ENCODE results near the gene CPOX. TPM values are rescaled to one million over a fixed set of nuclear protein-coding genes. Genes with fewer than 3 reads are reported as not detected.

CPOX gene
- total RNA-seq, 1 experiment from 2014 or later, result 41.7 TPM

GRCh38 chr3:98536456-98537017, 56.9 kb downstream of the CPOX start:
- no peak for DNase-seq (ENCODE audit: low read depth)

GRCh38 chr3:98534734-98535133, 58.7 kb downstream of the CPOX start:
- DNase-seq (ENCODE audit: low read depth), result no peak

GRCh38 chr3:98534168-98534567, 59.2 kb downstream of the CPOX start:
- no peak for DNase-seq (ENCODE audit: low read depth)

- DNase-seq (ENCODE audit: low read depth), result no peak
These were observed 60.5 kb downstream of the CPOX start for GRCh38 chr3:98532709-98533571.

GRCh38 chr3:98532275-98532637, 61.2 kb downstream of the CPOX start:
- DNase-seq (ENCODE audit: low read depth), result no peak

- no peak for DNase-seq (ENCODE audit: low read depth)
These were observed 61.7 kb downstream of the CPOX start, which contains the start of gene GPR15 for GRCh38 chr3:98531622-98532274. Gene GPR15 (plus strand): TSS chr3:98531978. CDS start chr3:98532034, 56 bp downstream.

GRCh38 chr3:98530676-98531075, 62.7 kb downstream of the CPOX start:
- DNase-seq (ENCODE audit: low read depth), result no peak

- no peak for DNase-seq (ENCODE audit: low read depth)
These were observed 63.5 kb downstream of the CPOX start for GRCh38 chr3:98529856-98530459.

Other genes with a start within 250 kb of the CPOX start
- gene OR5K4, start 239.8 kb downstream of the CPOX start, total RNA-seq (2014; rRNA removed), result not detected in 2 replicates
- gene OR5K3, start 202.9 kb downstream of the CPOX start, total RNA-seq (2014; rRNA removed), result not detected in 2 replicates
- not detected in 2 replicates for gene OR5K1, start 130.4 kb downstream of the CPOX start, total RNA-seq (2014; rRNA removed)
- gene OR5K2, start 95.9 kb downstream of the CPOX start, total RNA-seq (2014; rRNA removed), result not detected in 2 replicates
- gene CLDND1, start 70.7 kb downstream of the CPOX start, total RNA-seq (2014; rRNA removed), result 110 and 117 TPM in 2 replicates
- gene GPR15, start 61.6 kb downstream of the CPOX start, total RNA-seq (2014; rRNA removed), result not detected in 2 replicates
- 0.63 and 3.8 TPM in 2 replicates for gene ST3GAL6, start 169.7 kb upstream of the CPOX start, total RNA-seq (2014; rRNA removed)